Suprapubic skin (tissue), 4 donors: Measurements from ENCODE around the gene RNF13. TPM values are rescaled to one million over a fixed set of nuclear protein-coding genes. Genes with fewer than 3 reads are reported as not detected.

Source experiments
- DNase-seq, 2 donors: peaks; one replicate each; pipeline ENCODE4 v3.0.0-alpha.2; 2019; ENCODE audit warnings: low spot score in 2 of 2
- H3K27ac ChIP-seq: fragments of 200-600 bp; sonication (generic); one replicate; pipeline ENCODE4 v1.5.1; 2019
- H3K27me3 ChIP-seq: fragments of 200-600 bp; sonication (generic); one replicate; pipeline ENCODE4 v1.5.1; 2019
- H3K36me3 ChIP-seq: fragments of 200-600 bp; sonication (generic); one replicate; pipeline ENCODE4 v1.5.1; 2019
- H3K4me1 ChIP-seq: fragments of 200-600 bp; sonication (generic); one replicate; pipeline ENCODE4 v1.5.1; 2019
- H3K4me3 ChIP-seq: fragments of 200-600 bp; sonication (generic); one replicate; pipeline ENCODE4 v1.5.1; 2019; ENCODE audit warnings: mild to moderate bottlenecking
- H3K9me3 ChIP-seq: fragments of 200-600 bp; sonication (generic); one replicate; pipeline ENCODE4 v1.5.1; 2019
- CTCF ChIP-seq, 2 donors: fragments of 200-600 bp in 1 of 2; fragments of 450-650 bp in 1 of 2; sonication (generic) in 1 of 2; IDR thresholded peaks; one replicate each; pipeline ENCODE4 v1.5.1; 2016 to 2019; ENCODE audit warnings: antibody characterized with exemption in 2 of 2, mild to moderate bottlenecking in 1 of 2, moderate library complexity in 1 of 2
- EP300 ChIP-seq: sonication (generic); formaldehyde crosslinking; IDR thresholded peaks from one replicate; pipeline ENCODE4 v1.6.1; 2017; ENCODE audit warnings: antibody characterized with exemption
- POLR2A ChIP-seq, 2 donors: fragments of 450-650 bp; IDR thresholded peaks; one replicate each; pipeline ENCODE4 v1.6.1; 2017; ENCODE audit warnings: antibody characterized with exemption in 2 of 2, mild to moderate bottlenecking in 2 of 2, moderate library complexity in 2 of 2
- POLR2AphosphoS5 ChIP-seq, 3 donors: sonication (generic); formaldehyde crosslinking; IDR thresholded peaks; one replicate each; pipeline ENCODE4 v1.6.1; 2017; ENCODE audit warnings: antibody characterized with exemption in 3 of 3
- WGBS: methylation state at CpG from one replicate; pipeline ENCODE4 v1.1.5; 2018; 5-methylcytosine and 5-hydroxymethylcytosine counted together
- total RNA-seq, 4 donors: library from RNA; depleted of rRNA; stranded (reverse); fragments of >200 nt; gene quantifications; one replicate each; pipeline ENCODE4 v1.1.0, GENCODE V29; 2016

The RNF13 gene
- total RNA-seq, 4 donors from 2014 or later = 52.1 to 78.9 (median 73.7) TPM

DNA sequence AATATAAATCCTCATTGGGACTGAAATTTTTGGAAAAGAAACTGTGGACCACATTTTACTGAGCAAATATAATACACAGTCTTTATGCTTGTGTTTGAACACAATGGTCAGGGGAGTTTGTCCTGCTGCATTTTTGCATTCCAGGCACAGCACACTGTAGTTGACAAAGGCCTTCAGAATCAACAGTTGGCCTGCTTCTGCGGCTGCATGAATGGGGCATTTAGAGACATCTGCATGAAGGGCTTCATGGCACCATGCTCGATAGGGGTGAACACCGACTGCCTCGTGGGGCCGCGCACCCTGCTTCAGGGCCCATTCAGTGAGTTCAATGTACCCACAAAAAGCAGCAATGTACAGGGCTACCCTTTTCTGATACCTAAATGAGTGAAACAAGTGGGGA is 45.3 kb upstream of the RNF13 start:
- TF ChIP-seq POLR2AphosphoS5 (IDR thresholded peaks at IDR 0.05) (no peak), EP300 (no peak), CTCF (IDR thresholded peaks at IDR 0.05) (no peak), POLR2A (IDR thresholded peaks at IDR 0.05) (no peak)
- no peak for DNase-seq
- H3K36me3 ChIP-seq = no peaks in the 10 kb centered on the region
- 84% methylated on average over 6 of the region's 6 CpGs for WGBS
- no peak overlapping the region for H3K27ac ChIP-seq
- no peak overlapping the region for H3K4me3 ChIP-seq
- H3K9me3 ChIP-seq = no peaks in the 10 kb centered on the region
- no peaks in the 10 kb centered on the region for H3K4me1 ChIP-seq
- peaks cover 24% of the 10 kb centered on the region for H3K27me3 ChIP-seq

DNA sequence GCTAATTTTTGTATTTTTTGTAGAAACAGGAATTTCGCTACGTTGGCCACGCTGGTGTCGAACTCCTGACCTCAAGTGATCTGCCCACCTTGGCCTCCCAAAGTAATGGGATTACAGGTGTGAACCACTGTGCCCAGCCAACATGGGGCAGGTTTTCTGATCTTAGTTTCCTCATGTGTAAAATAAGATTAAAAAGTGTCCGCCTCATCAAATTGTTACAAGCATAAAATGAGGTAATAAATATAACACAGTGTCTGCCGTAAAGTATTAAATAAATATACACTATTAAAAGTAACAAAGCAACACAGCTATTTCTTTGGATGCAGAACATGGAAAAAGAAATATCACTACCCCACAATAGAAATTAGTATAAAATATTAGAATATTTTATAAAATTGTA is 44.3 kb upstream of the RNF13 start:
- no peak for TF ChIP-seq CTCF (IDR thresholded peaks at IDR 0.05)
- no peak for TF ChIP-seq EP300
- TF ChIP-seq POLR2AphosphoS5 (IDR thresholded peaks at IDR 0.05) = no peak
- TF ChIP-seq POLR2A (IDR thresholded peaks at IDR 0.05) = no peak
- Histone ChIP-seq H3K36me3 (no peaks in the 10 kb centered on the region), H3K4me1 (no peaks in the 10 kb centered on the region), H3K27ac (no peak overlapping the region), H3K4me3 (no peak overlapping the region), H3K27me3 (peaks cover 14% of the 10 kb centered on the region), H3K9me3 (no peaks in the 10 kb centered on the region)
- no peak for DNase-seq
- 98% methylated on average over 6 of the region's 6 CpGs for WGBS

DNA sequence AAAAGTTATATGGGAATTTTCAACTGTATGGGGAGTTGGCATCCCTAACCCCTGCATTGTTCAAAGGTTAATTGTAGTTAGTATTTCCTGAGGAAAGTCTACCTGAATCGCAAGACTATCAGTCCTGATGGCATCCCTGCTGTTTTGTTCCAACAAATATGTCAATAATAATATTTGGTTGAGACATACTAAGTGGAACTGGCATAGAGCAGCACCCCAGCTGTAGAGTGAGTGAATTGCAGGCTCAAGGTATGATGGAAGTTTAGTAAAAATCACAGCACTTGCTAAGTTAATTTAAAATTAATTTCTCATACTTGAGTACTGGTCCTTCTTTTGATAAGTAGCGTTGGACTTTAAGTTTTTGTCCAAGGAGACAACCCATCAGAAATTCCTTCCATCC is 42.8 kb upstream of the RNF13 start:
- TF ChIP-seq CTCF (IDR thresholded peaks at IDR 0.05) = no peak
- TF ChIP-seq EP300 = no peak
- no peak for TF ChIP-seq POLR2A (IDR thresholded peaks at IDR 0.05)
- no peak for TF ChIP-seq POLR2AphosphoS5 (IDR thresholded peaks at IDR 0.05)
- 86% methylated on average over 2 of the region's 2 CpGs for WGBS

GRCh38 chr3:149771652-149772271 is 41.3 kb upstream of the RNF13 start:
- no peak for TF ChIP-seq POLR2AphosphoS5 (IDR thresholded peaks at IDR 0.05)
- no peak for TF ChIP-seq POLR2A (IDR thresholded peaks at IDR 0.05)
- peak; percentile 45 to 70 for TF ChIP-seq CTCF (IDR thresholded peaks at IDR 0.05)
- WGBS = 59% methylated on average over 8 of the region's 8 CpGs
- Histone ChIP-seq H3K9me3 (no peaks in the 10 kb centered on the region), H3K4me1 (no peaks in the 10 kb centered on the region), H3K27me3 (no peaks in the 10 kb centered on the region), H3K36me3 (no peaks in the 10 kb centered on the region), H3K4me3 (no peak overlapping the region), H3K27ac (no peak overlapping the region)
- DNase-seq = no peak

More for the DNA sequence above, 42.8 kb upstream of the RNF13 start:
- no peak for DNase-seq
- no peak overlapping the region for H3K27ac ChIP-seq
- H3K4me3 ChIP-seq = no peak overlapping the region
- no peaks in the 10 kb centered on the region for H3K36me3 ChIP-seq
- no peaks in the 10 kb centered on the region for H3K9me3 ChIP-seq
- H3K27me3 ChIP-seq = peaks cover 4% of the 10 kb centered on the region
- no peaks in the 10 kb centered on the region for H3K4me1 ChIP-seq

GRCh38 chr3:149772861-149773260 is 40.2 kb upstream of the RNF13 start:
- Histone ChIP-seq H3K4me1 (no peaks in the 10 kb centered on the region), H3K4me3 (no peak overlapping the region), H3K9me3 (no peaks in the 10 kb centered on the region), H3K27me3 (no peaks in the 10 kb centered on the region), H3K27ac (no peak overlapping the region), H3K36me3 (no peaks in the 10 kb centered on the region)
- DNase-seq = no peak
- 96% methylated on average over 2 of the region's 2 CpGs for WGBS
- TF ChIP-seq POLR2AphosphoS5 (IDR thresholded peaks at IDR 0.05) (no peak), CTCF (IDR thresholded peaks at IDR 0.05) (no peak), EP300 (no peak)
